GM12878 (cell line): ENCODE results near the gene PMEL. TPM values are rescaled to one million over a fixed set of nuclear protein-coding genes. Genes with fewer than 3 reads are reported as not detected.
A peak's percentile ranks its signal among the peaks of the same experiment; 100 is the strongest.

ENCODE experiments used
- ATAC-seq: fragments of 200-7000 bp; cut with Tn5 transposase; 3 replicates; pipeline ENCODE4 v1.9.1; 2020; ENCODE audit warnings: mild to moderate bottlenecking, moderate library complexity
- BruUV-seq: library from RNA; stranded (reverse); fragments of 400-500 nt; replicated peaks from 2 replicates; lab custom pipeline; 2021; lab: Mats Ljungman, UMichigan
- CTCF ChIA-PET: fragments of 300-600 bp; sonication (Branson Sonifier 250); formaldehyde crosslinking; extraction: SDS; loops from one replicate; lab custom pipeline; 2021; ENCODE audit warnings: inconsistent platforms; lab: Yijun Ruan, JAX
- POLR2A ChIA-PET: fragments of 350-600 bp; formaldehyde crosslinking; extraction: SDS; loops from one replicate; lab custom pipeline; 2021; ENCODE audit warnings: inconsistent platforms; lab: Charles Lee
- RAD21 ChIA-PET: fragments of 300-600 bp; sonication (Branson Sonifier 250); formaldehyde crosslinking; loops from one replicate; lab custom pipeline; 2023; ENCODE audit warnings: antibody characterized with exemption; ENCODE audit not compliant: unreplicated experiment; lab: Charles Lee
- SMC1A ChIA-PET: fragments of 300-600 bp; sonication (Branson Sonifier 250); formaldehyde crosslinking; loops from one replicate; lab custom pipeline; 2023; ENCODE audit not compliant: unreplicated experiment, uncharacterized antibody; lab: Charles Lee
- DNase-seq: peaks from one replicate; pipeline ENCODE4 v3.0.0-alpha.2; 2011; ENCODE audit warnings: low read depth, low spot score
- FAIRE-seq: peaks from 3 replicates; lab custom pipeline; 2011; peaks lifted over from hg19 to GRCh38; lab: Jason Lieb, UNC
- H2AFZ ChIP-seq: 2 replicates; pipeline ENCODE4 v1.6.0; 2011; ENCODE audit warnings: low read depth, low read length, control low read depth; ENCODE audit not compliant: control insufficient read depth
- H3K27ac ChIP-seq: 2 replicates; pipeline ENCODE4 v1.5.1; 2011; ENCODE audit warnings: control low read depth; ENCODE audit not compliant: control insufficient read depth, insufficient read depth
- H3K27me3 ChIP-seq, 2 experiments: replicated peaks in 1 of 2; 2 replicates each; pipeline versions ENCODE4 v1.6.0 to v1.6.1; 2011; ENCODE audit warnings: low read length in 1 of 2; ENCODE audit not compliant: control insufficient read depth in 2 of 2, insufficient read depth in 2 of 2
- H3K36me3 ChIP-seq, 2 experiments: 2 replicates each; pipeline ENCODE4 v1.5.1; 2011; ENCODE audit warnings: low read length in 1 of 2; ENCODE audit not compliant: control insufficient read depth in 2 of 2, insufficient read depth in 2 of 2
- H3K4me1 ChIP-seq: 2 replicates; pipeline ENCODE4 v1.6.1; 2011; ENCODE audit warnings: mild to moderate bottlenecking, low read length, moderate library complexity, mixed read lengths; ENCODE audit not compliant: control insufficient read depth, insufficient read depth
- H3K4me2 ChIP-seq: 2 replicates; pipeline ENCODE4 v1.6.0; 2011; ENCODE audit warnings: control low read depth; ENCODE audit not compliant: control insufficient read depth, insufficient read depth
- H3K4me3 ChIP-seq: fragments of 200-600 bp; sonication (generic); 2 replicates; pipeline ENCODE4 v1.5.1; 2016
- H3K79me2 ChIP-seq: 2 replicates; pipeline ENCODE4 v1.6.0; 2011; ENCODE audit warnings: low read length; ENCODE audit not compliant: control insufficient read depth, insufficient read depth
- H3K9ac ChIP-seq: 2 replicates; pipeline ENCODE4 v1.8.0; 2011; ENCODE audit warnings: low read length, control low read depth, mixed read lengths; ENCODE audit not compliant: control insufficient read depth, insufficient read depth
- H3K9me3 ChIP-seq: replicated peaks from 3 replicates; pipeline ENCODE4 v1.5.1; 2011; ENCODE audit warnings: mild to moderate bottlenecking, low read length; ENCODE audit not compliant: control insufficient read depth, insufficient read depth
- H4K20me1 ChIP-seq: 2 replicates; pipeline ENCODE4 v1.6.0; 2011; ENCODE audit not compliant: control insufficient read depth, insufficient read depth
- CEBPB ChIP-seq, 2 experiments: fragments of 150-350 bp in 1 of 2; IDR thresholded peaks; 2 replicates each; pipeline ENCODE4 v1.6.1; 2012 to 2014; ENCODE audit warnings: low read depth in 2 of 2, low read length in 2 of 2, borderline replicate concordance in 1 of 2, inconsistent platforms in 1 of 2
- EZH2 ChIP-seq: IDR thresholded peaks from 2 replicates; pipeline ENCODE4 v1.6.1; 2012; ENCODE audit warnings: low read depth, mild to moderate bottlenecking, control low read depth, inconsistent platforms, low read length, borderline replicate concordance; ENCODE audit not compliant: control insufficient read depth
- IKZF2 ChIP-seq, 2 experiments: fragments of 450-650 bp; IDR thresholded peaks; 2 replicates each; pipeline ENCODE4 v1.6.1; 2017; ENCODE audit warnings: mild to moderate bottlenecking in 2 of 2, moderate library complexity in 2 of 2
- MYB ChIP-seq: fragments of 150-350 bp; IDR thresholded peaks from 2 replicates; pipeline ENCODE4 v1.6.1; 2014; ENCODE audit warnings: mild to moderate bottlenecking, low read depth, low read length, borderline replicate concordance
- SIN3A ChIP-seq: IDR thresholded peaks from 2 replicates; pipeline ENCODE4 v1.6.1; 2012; ENCODE audit warnings: low read depth, low read length, improper control_type of control experiment
- STAT1 ChIP-seq: fragments of 450-650 bp; conservative IDR thresholded peaks from 2 replicates; pipeline ENCODE4 v1.6.1; 2014; ENCODE audit warnings: antibody characterized with exemption, mild to moderate bottlenecking
- WGBS: methylation state at CpG from one replicate; pipeline ENCODE4 v1.1.6; 2016; ENCODE audit warnings: low lambda C conversion rate; ENCODE audit not compliant: insufficient replicate concordance, insufficient coverage; ENCODE audit errors: missing lambda C conversion rate; 5-methylcytosine and 5-hydroxymethylcytosine counted together
- in situ Hi-C: fragments of 300-500 bp; cut with MboI; formaldehyde crosslinking; loops from 9 replicates; pipeline ENCODE4 v1.14.3; 2018; ENCODE audit warnings: mixed read lengths
- intact Hi-C: fragments of 100-400 bp; cut with micrococcal nuclease; formaldehyde crosslinking; loops from one replicate; pipeline ENCODE4 v1.14.2; 2022; ENCODE audit not compliant: unreplicated experiment
- polyA plus RNA-seq, 11 experiments: library from polyadenylated mRNA; depleted of rRNA in 4 of 11; unstranded in 6 of 11; stranded (reverse) in 5 of 11; fragments of >200 nt; fragmentation: Nextera tagmentation in 4 of 11; fragmentation: Illumina TruSeq in 1 of 11; extraction: Ambion mirVana in 4 of 11; extraction: Trizol in 1 of 11; gene quantifications; 1 replicate in 1 of 11; 2 replicates in 10 of 11; pipeline versions ENCODE4 v1.2.1 to v1.2.3, GENCODE V29; 2011 to 2016; ENCODE audit warnings: inconsistent platforms in 2 of 11, missing spikeins in 2 of 11, low read depth in 1 of 11
- total RNA-seq, 4 experiments: library from RNA; depleted of rRNA in 3 of 4; stranded (reverse); fragments of >200 nt in 3 of 4; fragmentation: Illumina TruSeq in 1 of 4; extraction: Trizol in 1 of 4; gene quantifications; 2 replicates each; pipeline versions ENCODE4 v1.2.1 to v1.2.3, GENCODE V29; 2013 to 2021
- TF ChIP-seq, protein P1 (sequence below): fragments of 450-650 bp; IDR thresholded peaks from 2 replicates; pipeline ENCODE4 v1.6.1; 2017; ENCODE audit warnings: mild to moderate bottlenecking
- TF ChIP-seq, protein P2 (sequence below): IDR thresholded peaks from 2 replicates; pipeline ENCODE4 v1.6.1; 2011; ENCODE audit warnings: mild to moderate bottlenecking, low read depth, low read length, moderate library complexity; ENCODE audit not compliant: insufficient replicate concordance
- TF ChIP-seq, protein P3 (sequence below): IDR thresholded peaks from 2 replicates; pipeline ENCODE4 v1.6.1; 2012; ENCODE audit warnings: improper control_type of control experiment, low read depth, low read length; ENCODE audit not compliant: insufficient replicate concordance
- TF ChIP-seq, protein P4 (sequence below): fragments of 450-650 bp; formaldehyde crosslinking; IDR thresholded peaks from 2 replicates; pipeline ENCODE4 v1.5.0; 2022; ENCODE audit warnings: mild to moderate bottlenecking, missing genetic modification characterization

PMEL gene
- total and polyA plus RNA-seq, 10 of the 15 experiments (the other 5 are each of a cell fraction or from before 2014, with no cell fraction given), result 0.32 to 1.6 (median 0.56) TPM

DNA sequence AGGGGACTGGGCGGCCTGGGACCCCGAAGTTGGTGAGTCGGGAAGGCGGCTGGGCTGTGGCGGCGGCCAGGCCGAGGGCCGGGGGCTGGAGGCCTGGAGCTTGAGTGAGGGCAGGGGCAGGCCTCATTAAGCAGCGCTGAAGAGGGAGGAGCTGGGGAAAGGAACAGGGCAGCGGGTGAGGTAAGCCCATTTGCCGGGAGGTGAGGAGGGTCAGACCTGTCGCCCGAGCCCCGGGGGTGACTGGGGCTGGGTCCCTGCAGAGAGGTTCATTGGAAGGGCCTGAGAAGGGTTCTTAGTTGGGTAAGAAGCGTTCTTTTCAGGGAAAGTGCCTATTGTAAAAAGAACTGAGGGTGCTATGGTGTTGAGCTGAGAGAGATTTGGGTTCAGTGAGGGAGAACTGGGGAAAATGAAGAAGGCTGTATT is 8.5 kb upstream of the PMEL start:
- ATAC-seq, result peak; percentile 58
- CTCF ChIA-PET, result interaction anchor here (0.7 to 3.1 kb wide), 18 partner anchors 9 to 245 kb away, joined by 3 to 55 read pairs (median 5); partner anchors contain the start of genes ORMDL2, PYM1 and SUOX
- DNase-seq, result no peak
- H3K9ac ChIP-seq, result peak overlapping the region; percentile 86
- H3K4me1 ChIP-seq, result peaks cover 2% of the 10 kb centered on the region; the same call in 1 of the 2 replicates
- no peak for FAIRE-seq
- 3% methylated on average over 14 of the region's 15 CpGs for WGBS
- no peaks in the 10 kb centered on the region for H4K20me1 ChIP-seq
- in situ Hi-C loops, result no loop called here
- peaks cover 0 to 13% of the 10 kb centered on the region in 2 experiments for H3K36me3 ChIP-seq
- H2AFZ ChIP-seq, result peak overlapping the region; percentile 66
- peaks cover 42% of the 10 kb centered on the region for H3K79me2 ChIP-seq
- no peaks in the 10 kb centered on the region for H3K9me3 ChIP-seq
- peak overlapping the region; percentile 85 for H3K27ac ChIP-seq
- no TSS peak for BruUV-seq
- H3K4me2 ChIP-seq, result peak overlapping the region; percentile 9; the same call in 1 of the 2 replicates
- RAD21 ChIA-PET, result interaction anchor here (0.5 to 3.5 kb wide), 26 partner anchors 10 to 257 kb away, joined by 3 to 56 read pairs (median 4); partner anchors contain the start of genes CD63, DGKA, DNAJC14 and ESYT1
- intact Hi-C loops, result loop anchor here (5.0 kb wide), 1 partner anchor 473 kb away; the partner anchor contains the start of gene TIMELESS
- POLR2A ChIA-PET, result interaction anchor here (0.5 to 3.6 kb wide), 40 partner anchors 10 to 1649 kb away, joined by 3 to 85 read pairs (median 6); partner anchors contain the start of genes CD63, COPZ1, DGKA and DNAJC14
- SMC1A ChIA-PET, result interaction anchor here (0.8 to 2.9 kb wide), 20 partner anchors 8 to 236 kb away, joined by 3 to 37 read pairs (median 4); partner anchors contain the start of genes DNAJC14, ORMDL2, SARNP and SUOX
- peak overlapping the region; percentile 88 for H3K4me3 ChIP-seq
- H3K27me3 ChIP-seq, result no peaks in the 10 kb centered on the region
- TF ChIP-seq, protein P1, sequence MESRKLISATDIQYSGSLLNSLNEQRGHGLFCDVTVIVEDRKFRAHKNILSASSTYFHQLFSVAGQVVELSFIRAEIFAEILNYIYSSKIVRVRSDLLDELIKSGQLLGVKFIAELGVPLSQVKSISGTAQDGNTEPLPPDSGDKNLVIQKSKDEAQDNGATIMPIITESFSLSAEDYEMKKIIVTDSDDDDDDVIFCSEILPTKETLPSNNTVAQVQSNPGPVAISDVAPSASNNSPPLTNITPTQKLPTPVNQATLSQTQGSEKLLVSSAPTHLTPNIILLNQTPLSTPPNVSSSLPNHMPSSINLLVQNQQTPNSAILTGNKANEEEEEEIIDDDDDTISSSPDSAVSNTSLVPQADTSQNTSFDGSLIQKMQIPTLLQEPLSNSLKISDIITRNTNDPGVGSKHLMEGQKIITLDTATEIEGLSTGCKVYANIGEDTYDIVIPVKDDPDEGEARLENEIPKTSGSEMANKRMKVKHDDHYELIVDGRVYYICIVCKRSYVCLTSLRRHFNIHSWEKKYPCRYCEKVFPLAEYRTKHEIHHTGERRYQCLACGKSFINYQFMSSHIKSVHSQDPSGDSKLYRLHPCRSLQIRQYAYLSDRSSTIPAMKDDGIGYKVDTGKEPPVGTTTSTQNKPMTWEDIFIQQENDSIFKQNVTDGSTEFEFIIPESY, result no peak
- TF ChIP-seq IKZF2 (IDR thresholded peaks at IDR 0.05) (no peak), SIN3A (peak; percentile 74), STAT1 (no peak), CEBPB (IDR thresholded peaks at IDR 0.05; ENCODE audit: borderline replicate concordance in 1 of 2, low read depth in 2 of 2, low read length in 2 of 2) (no peak), EZH2 (no peak), MYB (no peak)
- TF ChIP-seq, protein P2, sequence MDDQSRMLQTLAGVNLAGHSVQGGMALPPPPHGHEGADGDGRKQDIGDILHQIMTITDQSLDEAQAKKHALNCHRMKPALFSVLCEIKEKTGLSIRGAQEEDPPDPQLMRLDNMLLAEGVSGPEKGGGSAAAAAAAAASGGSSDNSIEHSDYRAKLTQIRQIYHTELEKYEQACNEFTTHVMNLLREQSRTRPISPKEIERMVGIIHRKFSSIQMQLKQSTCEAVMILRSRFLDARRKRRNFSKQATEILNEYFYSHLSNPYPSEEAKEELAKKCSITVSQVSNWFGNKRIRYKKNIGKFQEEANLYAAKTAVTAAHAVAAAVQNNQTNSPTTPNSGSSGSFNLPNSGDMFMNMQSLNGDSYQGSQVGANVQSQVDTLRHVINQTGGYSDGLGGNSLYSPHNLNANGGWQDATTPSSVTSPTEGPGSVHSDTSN, result no peak
- TF ChIP-seq, protein P3, sequence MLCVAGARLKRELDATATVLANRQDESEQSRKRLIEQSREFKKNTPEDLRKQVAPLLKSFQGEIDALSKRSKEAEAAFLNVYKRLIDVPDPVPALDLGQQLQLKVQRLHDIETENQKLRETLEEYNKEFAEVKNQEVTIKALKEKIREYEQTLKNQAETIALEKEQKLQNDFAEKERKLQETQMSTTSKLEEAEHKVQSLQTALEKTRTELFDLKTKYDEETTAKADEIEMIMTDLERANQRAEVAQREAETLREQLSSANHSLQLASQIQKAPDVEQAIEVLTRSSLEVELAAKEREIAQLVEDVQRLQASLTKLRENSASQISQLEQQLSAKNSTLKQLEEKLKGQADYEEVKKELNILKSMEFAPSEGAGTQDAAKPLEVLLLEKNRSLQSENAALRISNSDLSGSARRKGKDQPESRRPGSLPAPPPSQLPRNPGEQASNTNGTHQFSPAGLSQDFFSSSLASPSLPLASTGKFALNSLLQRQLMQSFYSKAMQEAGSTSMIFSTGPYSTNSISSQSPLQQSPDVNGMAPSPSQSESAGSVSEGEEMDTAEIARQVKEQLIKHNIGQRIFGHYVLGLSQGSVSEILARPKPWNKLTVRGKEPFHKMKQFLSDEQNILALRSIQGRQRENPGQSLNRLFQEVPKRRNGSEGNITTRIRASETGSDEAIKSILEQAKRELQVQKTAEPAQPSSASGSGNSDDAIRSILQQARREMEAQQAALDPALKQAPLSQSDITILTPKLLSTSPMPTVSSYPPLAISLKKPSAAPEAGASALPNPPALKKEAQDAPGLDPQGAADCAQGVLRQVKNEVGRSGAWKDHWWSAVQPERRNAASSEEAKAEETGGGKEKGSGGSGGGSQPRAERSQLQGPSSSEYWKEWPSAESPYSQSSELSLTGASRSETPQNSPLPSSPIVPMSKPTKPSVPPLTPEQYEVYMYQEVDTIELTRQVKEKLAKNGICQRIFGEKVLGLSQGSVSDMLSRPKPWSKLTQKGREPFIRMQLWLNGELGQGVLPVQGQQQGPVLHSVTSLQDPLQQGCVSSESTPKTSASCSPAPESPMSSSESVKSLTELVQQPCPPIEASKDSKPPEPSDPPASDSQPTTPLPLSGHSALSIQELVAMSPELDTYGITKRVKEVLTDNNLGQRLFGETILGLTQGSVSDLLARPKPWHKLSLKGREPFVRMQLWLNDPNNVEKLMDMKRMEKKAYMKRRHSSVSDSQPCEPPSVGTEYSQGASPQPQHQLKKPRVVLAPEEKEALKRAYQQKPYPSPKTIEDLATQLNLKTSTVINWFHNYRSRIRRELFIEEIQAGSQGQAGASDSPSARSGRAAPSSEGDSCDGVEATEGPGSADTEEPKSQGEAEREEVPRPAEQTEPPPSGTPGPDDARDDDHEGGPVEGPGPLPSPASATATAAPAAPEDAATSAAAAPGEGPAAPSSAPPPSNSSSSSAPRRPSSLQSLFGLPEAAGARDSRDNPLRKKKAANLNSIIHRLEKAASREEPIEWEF, result no peak
- TF ChIP-seq, protein P4, sequence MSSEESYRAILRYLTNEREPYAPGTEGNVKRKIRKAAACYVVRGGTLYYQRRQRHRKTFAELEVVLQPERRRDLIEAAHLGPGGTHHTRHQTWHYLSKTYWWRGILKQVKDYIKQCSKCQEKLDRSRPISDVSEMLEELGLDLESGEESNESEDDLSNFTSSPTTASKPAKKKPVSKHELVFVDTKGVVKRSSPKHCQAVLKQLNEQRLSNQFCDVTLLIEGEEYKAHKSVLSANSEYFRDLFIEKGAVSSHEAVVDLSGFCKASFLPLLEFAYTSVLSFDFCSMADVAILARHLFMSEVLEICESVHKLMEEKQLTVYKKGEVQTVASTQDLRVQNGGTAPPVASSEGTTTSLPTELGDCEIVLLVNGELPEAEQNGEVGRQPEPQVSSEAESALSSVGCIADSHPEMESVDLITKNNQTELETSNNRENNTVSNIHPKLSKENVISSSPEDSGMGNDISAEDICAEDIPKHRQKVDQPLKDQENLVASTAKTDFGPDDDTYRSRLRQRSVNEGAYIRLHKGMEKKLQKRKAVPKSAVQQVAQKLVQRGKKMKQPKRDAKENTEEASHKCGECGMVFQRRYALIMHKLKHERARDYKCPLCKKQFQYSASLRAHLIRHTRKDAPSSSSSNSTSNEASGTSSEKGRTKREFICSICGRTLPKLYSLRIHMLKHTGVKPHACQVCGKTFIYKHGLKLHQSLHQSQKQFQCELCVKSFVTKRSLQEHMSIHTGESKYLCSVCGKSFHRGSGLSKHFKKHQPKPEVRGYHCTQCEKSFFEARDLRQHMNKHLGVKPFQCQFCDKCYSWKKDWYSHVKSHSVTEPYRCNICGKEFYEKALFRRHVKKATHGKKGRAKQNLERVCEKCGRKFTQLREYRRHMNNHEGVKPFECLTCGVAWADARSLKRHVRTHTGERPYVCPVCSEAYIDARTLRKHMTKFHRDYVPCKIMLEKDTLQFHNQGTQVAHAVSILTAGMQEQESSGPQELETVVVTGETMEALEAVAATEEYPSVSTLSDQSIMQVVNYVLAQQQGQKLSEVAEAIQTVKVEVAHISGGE (CRISPR knock-in tag), result no peak
